ENCODE results near the gene ANXA1.

The ANXA1 gene

DNA sequence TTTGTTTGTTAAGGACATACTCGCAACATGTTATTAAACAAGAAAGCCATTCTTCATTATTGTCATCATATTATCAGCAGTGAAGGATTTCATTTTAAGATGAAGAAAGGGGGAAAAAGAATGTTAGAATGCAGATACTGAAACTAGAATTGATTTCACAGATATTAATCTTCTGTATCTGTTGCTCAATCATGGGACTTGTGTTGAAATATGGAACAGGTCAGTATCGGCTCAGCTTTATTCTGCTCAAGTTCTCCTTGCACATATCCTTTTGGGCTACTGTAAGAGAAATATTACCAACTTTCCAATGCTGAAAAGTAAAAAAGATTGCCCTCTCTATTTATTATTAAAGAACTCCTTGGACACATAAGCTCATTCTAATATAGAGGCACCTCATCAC is 13.8 kb upstream of the ANXA1 start:
- no peak for FAIRE-seq
- DNase-seq (ENCODE audit: low spot score), result no peak

DNA sequence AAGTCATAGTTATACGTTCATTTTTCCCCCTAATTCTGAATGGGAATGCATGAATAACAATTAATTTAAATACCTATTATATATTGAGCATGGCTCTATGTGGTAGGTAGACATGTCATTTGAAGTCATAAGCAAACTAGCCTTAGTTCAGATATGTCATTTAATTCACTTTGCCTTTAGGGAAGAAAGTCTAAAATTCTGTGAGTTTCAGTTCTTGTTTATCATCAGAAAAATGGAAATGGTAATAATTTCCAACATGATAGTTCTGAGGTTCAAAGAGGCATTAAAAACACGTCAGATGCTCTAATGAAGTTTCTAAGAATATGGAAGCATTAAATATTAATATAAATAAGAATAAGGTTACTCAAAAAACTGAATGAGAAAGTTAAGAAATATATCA is 13.1 kb upstream of the ANXA1 start:
- FAIRE-seq (no peak), DNase-seq (ENCODE audit: low spot score) (no peak)

DNA sequence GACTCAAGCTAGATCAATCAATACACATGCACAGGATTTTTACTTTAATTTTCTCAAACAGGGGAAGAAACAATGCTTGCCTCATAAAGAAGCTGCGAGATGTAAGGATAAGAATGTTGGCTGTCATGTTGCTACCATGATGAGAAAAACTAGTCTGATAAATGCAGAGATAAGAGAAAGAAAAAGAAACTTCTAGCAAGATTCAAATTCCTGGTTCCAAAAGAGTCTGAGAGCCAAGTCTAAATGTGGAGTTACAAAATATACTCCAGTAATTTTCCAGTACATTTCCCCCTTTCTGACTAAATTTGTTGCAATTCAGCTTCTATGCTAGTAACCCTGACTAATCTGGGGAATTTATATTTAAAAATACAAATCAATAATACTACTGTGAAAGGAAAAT is 10.4 kb upstream of the ANXA1 start:
- FAIRE-seq, result no peak
- DNase-seq (ENCODE audit: low spot score), result no peak

DNA sequence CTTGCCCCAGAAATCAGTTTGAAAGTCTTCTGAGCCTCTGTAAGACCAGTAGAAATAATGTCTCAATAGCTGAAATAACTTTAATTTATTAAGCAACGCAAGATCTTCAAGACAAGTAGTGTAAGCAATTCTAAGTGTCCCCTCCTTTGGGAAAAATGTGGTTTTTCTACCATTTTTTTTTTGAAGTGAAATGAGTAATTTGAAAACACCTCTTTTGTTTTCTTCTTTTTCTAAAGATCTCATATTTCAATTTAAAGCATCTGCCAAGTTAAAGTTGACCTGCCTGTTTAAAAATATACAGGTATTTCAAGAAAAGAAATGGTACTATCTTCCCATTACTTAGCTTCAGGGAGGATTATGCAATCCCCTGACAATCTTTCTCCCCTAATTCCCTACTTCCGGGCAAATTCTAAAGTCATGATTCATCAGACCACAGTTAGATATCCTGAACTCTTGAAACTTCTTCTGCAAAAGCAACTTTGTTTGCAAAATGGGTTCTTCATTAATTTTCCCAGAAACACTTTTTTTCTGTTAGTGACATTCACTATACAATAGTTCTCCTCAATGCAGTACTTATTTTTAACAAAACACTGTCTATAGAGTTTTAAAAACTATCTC is 7.8 kb upstream of the ANXA1 start:
- peak; percentile 97 for FAIRE-seq
- peak; percentile 78 for DNase-seq (ENCODE audit: low spot score)

DNA sequence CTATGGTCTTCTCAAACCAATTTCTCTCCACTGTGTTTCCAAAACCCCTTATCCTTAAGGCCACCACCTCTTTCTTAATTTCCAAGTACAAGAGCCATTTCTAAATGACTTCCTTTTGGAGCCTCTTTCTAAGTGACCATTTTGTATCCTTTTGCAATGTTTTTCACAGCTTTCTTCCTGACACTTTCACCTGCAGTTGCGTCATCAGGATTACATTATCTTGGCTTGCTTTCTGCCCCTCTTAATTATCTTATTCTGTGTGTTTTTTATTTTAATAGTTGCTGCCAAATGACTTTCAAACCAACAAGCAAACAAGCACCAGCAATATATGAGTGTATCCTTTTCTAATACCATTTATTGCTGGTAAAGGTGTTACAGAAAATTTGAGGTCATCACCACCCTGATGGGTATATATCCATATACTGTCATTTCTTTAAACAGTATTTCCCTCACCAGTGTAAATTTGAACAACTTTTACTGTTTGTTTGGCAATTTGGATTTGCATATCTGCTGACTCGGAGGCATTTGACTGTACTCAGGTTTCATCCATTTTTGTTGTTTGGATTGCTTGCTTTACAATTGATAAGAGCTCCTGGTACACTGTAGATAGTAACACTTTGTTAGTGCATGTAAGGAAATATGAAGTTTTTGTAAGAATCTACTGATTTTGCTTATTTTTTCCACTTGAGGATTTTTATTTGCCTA is 5.4 kb upstream of the ANXA1 start:
- no peak for FAIRE-seq
- no peak for DNase-seq (ENCODE audit: low spot score)

DNA sequence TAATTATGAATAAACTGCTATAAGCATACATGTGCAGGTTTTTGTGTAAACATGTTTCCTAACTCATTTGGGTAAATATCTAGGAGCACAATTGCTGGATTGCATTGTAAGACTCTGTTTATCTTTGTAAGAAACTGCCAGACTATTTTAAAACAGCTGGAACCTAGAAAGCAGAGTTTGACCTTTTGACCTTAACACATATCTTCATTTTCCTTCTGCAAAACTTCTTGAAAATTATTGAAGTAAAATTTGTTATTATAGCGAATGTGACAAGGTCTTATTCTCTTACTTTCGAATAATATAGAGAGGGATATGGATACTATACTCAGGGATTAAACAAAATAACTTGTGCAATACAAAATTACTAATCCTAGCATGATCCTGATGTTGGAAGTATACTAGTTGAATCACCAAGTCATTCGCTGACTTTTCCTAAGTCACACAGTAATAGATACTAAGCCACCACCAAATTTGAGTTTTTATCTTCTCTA is 3.2 kb upstream of the ANXA1 start:
- FAIRE-seq (no peak), DNase-seq (ENCODE audit: low spot score) (no peak)

DNA sequence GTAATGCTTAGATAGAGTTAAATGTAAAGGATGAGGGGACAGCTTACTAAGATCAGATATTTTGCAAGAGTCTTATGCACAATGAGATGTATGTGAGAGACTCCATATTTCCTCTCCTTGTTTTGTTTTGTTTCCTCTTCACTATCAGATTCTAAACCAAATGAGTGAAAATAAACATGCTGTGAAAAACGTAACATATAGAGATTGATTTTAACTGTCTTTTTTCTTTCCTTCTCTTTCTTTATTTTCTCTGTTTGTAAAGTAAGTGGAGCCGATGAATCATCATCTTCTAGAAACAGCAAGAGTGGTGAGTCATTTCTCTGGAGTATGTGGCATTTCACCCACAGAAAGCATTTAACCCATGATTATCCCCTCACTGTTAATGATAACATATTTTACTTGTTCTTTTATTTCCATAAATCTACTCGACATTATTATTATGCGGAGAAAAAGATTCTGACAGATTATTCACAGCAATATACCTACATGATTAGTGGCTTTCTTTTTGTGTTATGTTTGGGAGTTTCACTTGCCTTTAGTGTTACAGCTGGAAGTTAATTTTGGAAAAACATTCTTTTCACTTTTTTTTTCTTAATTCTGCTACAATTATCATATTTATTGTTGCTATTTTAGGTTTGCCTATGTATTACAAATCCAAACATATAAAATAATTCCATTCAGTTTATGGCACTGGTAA is 2.1 kb upstream of the ANXA1 start:
- DNase-seq (ENCODE audit: low spot score) (peak; percentile 82), FAIRE-seq (peak; percentile 98)

DNA sequence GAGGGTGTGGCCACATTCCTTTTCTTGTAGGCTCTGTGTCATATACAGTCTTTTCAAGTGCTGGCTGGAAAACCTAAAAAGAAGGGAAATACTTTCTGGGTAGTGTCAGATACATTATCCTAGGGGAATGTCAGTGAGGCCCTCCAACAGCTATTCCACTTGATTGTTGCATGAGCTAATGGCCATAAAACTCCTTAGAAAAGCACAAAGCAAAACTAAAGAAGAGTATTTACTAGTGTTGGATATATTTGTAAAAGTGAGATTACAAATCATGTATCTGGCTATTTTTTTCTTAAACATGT is 829 bp downstream of the ANXA1 start:
- DNase-seq (ENCODE audit: low spot score), result peak; percentile 79
- FAIRE-seq, result peak; percentile 87

DNA sequence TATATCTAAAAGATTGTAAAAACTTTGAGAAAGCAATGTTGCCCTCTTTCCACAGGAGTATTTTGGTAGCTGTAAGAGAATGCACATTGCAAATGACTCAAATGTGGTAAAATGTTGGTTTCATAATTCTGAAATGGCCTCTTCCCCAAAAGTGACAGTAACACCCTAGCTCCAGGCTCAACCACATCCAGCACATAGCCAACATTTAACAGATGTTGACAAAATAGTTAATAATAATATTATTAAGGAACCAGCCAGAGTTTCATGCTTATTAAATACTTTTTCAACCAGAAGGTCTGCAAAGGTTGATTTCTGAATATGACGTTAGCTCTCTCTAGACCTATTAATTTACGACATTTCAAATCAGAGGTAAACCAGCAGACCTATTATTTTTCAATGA is 1.3 kb downstream of the ANXA1 start:
- DNase-seq (ENCODE audit: low spot score) (no peak), FAIRE-seq (no peak)

DNA sequence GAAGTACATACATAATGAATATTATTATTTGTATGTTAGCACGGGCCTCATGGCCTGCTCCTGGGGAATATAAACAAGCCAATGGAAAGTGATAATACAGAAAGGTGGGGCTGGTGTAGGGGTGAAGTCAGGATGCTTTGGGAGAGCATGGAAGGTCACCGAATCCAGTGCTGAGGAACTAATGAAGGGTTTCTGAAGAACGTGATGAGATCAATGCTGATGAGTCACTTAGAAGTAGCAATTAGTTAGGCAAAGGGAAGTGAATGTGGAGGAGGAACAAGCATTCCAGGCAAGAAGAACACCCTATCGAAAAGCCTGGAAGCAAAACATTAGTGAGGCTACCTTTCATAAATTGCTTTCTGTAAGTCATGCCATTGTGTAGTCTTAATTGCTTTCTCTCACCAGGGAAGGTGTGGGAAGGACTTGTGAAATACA is 2.1 kb downstream of the ANXA1 start:
- no peak for FAIRE-seq
- DNase-seq (ENCODE audit: low spot score), result peak; percentile 80

DNA sequence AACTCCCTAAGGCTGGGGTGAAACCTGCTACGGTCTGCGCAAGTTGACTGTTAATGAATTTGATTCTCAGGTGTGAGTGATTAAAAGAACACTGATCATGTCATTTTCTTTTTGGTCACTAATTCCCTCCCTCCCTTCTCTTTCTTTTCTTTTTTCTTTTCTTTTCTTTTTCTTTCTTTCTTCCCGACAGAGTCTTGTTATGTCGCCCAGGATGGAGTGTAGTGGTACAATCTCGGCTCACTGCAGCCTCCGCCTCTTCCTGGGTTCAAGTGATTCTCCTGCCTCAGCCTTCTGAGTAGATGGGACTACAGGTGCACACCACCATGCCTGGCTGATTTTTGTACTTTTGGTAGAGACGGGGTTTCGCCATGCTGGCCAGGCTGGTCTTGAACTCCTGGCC is 2.6 kb downstream of the ANXA1 start:
- no peak for FAIRE-seq
- no peak for DNase-seq (ENCODE audit: low spot score)

DNA sequence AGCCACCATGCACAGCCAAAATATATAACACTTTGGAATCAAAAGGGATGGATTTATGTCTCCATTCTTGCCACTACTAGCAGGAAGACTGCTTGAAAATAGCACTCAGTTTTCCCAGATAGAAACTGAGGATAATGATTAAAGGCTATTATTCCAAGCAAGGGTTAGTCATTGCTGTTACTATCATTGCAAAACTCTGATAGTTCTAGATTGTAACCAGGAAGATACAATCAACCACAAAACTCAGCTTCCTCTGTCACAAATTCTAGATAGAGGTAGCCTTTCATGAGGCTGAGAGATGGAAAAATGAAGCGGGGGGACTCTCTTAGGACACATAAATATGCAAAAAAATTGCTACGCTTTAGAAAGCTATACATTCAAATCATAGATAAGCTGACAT is 3.1 kb downstream of the ANXA1 start:
- DNase-seq (ENCODE audit: low spot score), result peak; percentile 75
- peak; percentile 88 for FAIRE-seq

DNA sequence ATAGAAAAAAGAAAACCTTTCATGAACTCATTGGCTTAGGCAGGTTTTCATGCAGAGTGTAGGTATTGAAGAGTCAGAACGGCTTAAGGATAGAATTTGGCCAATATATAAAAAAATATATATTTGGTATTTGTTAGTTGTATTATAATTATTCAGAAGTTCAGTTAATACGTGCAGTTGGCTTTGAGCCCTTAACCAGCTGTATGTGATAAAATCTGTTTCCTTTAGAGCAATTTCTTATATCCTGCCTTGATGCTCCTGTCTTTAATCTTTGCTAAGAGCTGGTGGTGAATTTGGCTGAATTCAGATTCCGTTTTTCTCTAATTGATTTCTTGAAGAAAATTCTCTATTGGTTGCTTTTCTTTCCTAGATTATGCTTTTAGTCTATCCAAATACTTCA is 3.7 kb downstream of the ANXA1 start:
- FAIRE-seq, result peak; percentile 20
- no peak for DNase-seq (ENCODE audit: low spot score)

DNA sequence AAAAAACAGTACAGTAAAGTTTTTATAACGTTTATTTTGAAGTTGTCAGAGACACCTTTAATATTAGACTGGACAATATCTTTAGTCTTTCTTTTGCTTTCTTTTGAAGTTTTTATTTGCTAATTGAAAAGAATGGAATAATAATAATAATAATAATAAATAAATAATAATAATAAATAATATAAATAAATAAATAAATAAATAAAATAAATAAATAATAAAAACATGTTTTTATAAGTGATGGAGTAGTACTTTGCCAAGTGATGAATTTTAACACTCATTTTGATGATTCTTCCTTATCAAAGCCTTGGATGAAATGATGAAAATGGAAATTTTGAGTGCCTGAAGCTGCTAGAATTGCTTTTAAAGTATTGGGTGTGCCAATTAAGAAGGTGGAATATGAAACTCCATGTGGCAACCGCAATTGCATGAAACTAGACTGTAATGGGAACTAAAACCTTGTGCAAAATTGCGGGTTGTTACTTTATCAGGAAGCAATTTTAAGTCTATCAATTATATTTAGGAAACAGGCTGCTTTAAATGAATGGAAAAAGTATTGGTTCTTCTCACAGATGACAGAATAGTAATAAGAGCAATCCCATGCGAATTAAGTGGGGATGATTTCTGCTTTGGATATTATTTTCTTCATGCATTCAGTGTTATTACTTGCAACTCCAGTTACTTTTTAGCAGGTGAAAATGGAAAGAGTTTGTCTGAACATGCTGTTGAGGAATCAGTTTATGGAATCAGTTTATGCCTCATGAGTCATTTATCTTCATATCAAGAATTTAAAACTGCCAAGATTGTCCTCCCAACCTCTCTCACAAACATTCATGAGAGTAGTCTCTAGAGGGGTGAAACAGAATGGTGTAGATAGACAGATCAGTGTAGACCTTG is 4.6 kb downstream of the ANXA1 start:
- DNase-seq (ENCODE audit: low spot score) (no peak), FAIRE-seq (peak; percentile 85)

DNA sequence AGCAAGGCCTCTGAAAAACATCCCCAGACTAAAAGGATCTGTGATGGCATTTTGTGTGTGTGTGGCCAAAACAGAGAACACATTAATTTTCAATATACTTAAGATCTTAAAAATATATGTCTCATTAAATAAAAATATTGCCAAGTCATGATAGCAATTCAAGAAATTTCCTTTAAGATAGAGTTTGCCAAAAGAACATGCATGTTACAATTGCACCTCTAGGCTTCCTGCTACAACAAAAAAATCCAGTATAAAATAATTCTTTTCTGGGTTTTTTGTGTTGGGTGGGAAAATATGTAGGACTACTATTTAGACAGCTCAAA is 5.2 kb downstream of the ANXA1 start:
- DNase-seq (ENCODE audit: low spot score) (no peak), FAIRE-seq (no peak)

DNA sequence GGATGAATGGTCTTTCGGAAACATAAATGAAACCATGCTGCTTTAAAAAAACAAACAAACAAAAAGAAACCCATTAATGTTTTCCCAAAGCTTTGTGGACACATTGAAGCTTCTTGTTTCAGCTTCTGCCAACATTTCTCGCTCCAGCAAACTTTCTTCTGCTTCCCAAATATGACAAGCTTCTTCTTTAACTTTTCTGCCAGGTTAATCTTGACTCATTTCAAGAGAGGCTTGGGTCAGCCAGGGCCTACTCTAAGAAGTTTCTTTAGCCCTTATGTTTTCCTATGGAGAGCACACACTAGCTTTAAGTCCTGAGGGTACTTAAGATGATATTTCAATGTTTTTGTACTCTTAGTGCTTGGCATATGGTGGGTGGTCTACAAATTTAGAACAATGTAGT is 6.1 kb downstream of the ANXA1 start:
- no peak for FAIRE-seq
- DNase-seq (ENCODE audit: low spot score), result no peak

DNA sequence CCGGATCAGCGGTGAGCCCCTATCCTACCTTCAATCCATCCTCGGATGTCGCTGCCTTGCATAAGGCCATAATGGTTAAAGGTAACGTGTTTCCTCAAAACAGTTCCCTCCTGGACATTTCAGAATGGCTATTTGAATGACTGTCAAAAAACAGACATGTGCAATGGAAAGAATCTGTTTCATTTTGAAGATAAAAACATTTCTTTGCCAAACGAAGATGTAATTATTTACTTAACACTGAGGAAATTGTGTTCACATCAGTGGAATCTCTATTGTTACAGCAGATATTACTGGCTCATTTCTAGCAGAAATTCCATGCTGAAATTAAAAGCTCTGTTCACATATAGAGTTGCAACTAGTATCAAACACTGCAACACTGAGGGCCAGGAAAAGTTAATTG is 7.1 kb downstream of the ANXA1 start:
- DNase-seq (ENCODE audit: low spot score) (no peak), FAIRE-seq (no peak)

DNA sequence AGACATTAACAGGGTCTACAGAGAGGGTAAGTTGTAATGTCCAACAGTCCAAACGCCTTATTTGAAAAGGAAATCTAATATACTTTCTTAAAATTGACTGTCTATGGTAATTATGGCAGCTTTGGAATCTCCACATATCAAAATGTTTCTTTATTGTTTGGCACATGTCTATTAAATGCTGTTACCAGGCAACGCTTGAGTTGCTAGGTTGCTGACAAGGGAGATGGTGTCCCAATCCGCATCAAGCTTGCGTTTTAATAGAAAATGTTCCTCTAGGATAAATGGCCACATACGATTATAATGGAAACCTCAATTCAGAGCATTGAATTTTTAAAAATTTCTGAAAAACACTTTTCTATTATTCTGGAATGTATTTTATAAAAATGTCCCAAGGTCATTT is 9.2 kb downstream of the ANXA1 start:
- DNase-seq (ENCODE audit: low spot score), result no peak
- no peak for FAIRE-seq

DNA sequence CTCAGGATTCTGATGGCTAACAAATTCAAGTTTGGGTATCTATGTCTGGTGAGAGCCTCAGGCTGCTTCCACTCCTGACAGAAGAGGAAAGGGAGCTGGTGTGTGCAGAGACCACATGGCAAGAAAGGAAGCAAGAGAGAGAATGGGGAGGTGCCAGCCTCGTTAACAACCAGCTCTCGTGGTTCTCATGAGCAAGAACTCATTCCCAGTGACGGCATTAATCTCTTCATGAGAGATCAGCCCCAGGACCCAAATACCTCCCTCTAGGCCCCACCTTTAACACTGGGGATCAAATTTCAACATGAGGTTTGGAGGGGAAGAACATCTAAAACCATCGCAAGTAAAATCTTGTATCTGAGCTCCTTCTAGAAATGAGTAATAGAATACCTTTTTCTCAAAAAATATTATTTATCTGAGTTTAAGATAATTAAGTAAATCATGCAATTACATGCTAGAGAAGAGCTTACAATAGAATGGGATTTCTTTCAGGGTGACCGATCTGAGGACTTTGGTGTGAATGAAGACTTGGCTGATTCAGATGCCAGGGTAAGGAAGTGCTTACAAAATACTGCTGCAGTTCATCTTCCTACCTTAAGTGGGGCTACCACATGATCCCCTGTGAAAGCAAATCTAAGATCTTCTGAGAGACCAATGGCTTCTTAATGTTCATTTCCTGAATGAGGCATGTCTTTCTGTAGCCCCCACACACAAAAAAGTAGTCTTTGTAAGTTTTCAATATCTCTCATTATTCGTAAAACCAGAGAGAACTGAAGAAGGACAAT is 11.5 kb downstream of the ANXA1 start:
- DNase-seq (ENCODE audit: low spot score) (no peak), FAIRE-seq (no peak)

DNA sequence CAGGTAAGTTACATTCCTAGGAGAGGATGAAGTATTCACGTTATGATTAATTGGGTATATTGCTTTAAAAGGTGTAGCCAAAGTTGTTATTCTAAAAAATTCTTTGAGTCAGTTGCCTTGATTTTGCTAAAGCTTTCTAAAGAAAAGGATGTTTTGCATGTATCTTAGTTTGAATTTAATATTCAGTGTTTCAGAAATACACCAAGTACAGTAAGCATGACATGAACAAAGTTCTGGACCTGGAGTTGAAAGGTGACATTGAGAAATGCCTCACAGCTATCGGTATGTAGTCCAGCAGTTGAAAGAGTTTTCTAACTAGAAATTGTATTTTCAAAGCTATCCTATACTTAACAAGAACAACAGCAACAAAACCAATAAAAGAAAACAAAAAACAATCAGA is 14.2 kb downstream of the ANXA1 start:
- DNase-seq (ENCODE audit: low spot score) (no peak), FAIRE-seq (no peak)

DNA sequence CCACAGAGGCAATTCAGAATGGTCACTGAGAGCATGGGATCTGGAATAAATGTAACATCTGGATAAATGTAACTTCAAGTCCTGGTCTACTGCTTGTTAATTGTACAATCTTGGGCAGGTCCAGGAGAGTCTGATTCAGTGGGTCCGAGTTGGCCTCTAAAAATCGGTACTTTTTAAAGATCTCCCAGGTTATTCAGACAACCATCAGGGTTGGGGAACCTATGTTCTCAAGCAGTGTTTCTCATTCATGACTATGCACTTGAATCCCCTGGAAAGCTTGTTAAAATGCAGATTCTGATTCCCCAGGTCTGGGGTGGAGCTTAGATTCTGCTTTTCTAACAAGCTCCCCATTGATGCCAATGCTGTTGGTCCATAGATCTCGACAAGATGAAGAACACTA is 14.8 kb downstream of the ANXA1 start:
- DNase-seq (ENCODE audit: low spot score) (no peak), FAIRE-seq (no peak)
